Stomach (tissue), 9 donors: Measurements from ENCODE around the gene GPR4. TPM values are rescaled to one million over a fixed set of nuclear protein-coding genes. Genes with fewer than 3 reads are reported as not detected.

Experiments
- DNase-seq, 2 donors: peaks; one replicate each; pipeline versions ENCODE4 v3.0.0 to v3.0.0-alpha.2; 2013 to 2019
- H3K27ac ChIP-seq, 5 donors: fragments of 200-600 bp in 4 of 5; sonication (generic) in 4 of 5; one replicate each; pipeline ENCODE4 v1.5.1; 2013 to 2019; ENCODE audit warnings: mild to moderate bottlenecking in 1 of 5, moderate library complexity in 1 of 5
- H3K27me3 ChIP-seq, 3 donors: fragments of 200-600 bp; sonication (generic); one replicate each; pipeline ENCODE4 v1.5.1; 2017 to 2019; ENCODE audit warnings: mixed run types in 1 of 3
- H3K36me3 ChIP-seq, 4 donors: fragments of 200-600 bp; sonication (generic); 1 replicate in 3 of 4; 2 replicates in 1 of 4; pipeline ENCODE4 v1.5.1; 2016 to 2019
- H3K4me1 ChIP-seq, 4 donors: fragments of 200-600 bp; sonication (generic); one replicate each; pipeline ENCODE4 v1.5.1; 2016 to 2019
- H3K4me3 ChIP-seq, 4 donors: fragments of 200-600 bp; sonication (generic) in 3 of 4; one replicate each; pipeline ENCODE4 v1.5.1; 2016 to 2019; ENCODE audit warnings: mild to moderate bottlenecking in 1 of 4
- H3K9me3 ChIP-seq, 4 donors: fragments of 200-600 bp; sonication (generic); one replicate each; pipeline ENCODE4 v1.5.1; 2016 to 2019
- CTCF ChIP-seq, 7 experiments: fragments of 450-650 bp in 4 of 7; fragments of 200-600 bp in 3 of 7; sonication (generic) in 3 of 7; IDR thresholded peaks; one replicate each; pipeline ENCODE4 v1.5.1; 2016 to 2019; ENCODE audit warnings: antibody characterized with exemption in 7 of 7, control low read depth in 2 of 7, mild to moderate bottlenecking in 1 of 7
- EP300 ChIP-seq: sonication (generic); formaldehyde crosslinking; IDR thresholded peaks from one replicate; pipeline ENCODE4 v1.6.1; 2017; ENCODE audit warnings: antibody characterized with exemption
- POLR2A ChIP-seq, 4 donors: fragments of 450-650 bp; IDR thresholded peaks; one replicate each; pipeline ENCODE4 v1.6.1; 2016; ENCODE audit warnings: antibody characterized with exemption in 4 of 4, control low read depth in 2 of 4, mild to moderate bottlenecking in 1 of 4, moderate library complexity in 1 of 4
- POLR2AphosphoS5 ChIP-seq, 3 donors: sonication (generic); formaldehyde crosslinking; IDR thresholded peaks; one replicate each; pipeline ENCODE4 v1.6.1; 2016; ENCODE audit warnings: antibody characterized with exemption in 3 of 3
- WGBS, 5 donors: extraction: QIAGEN DNeasy Blood & Tissue Kit in 3 of 5; methylation state at CpG; one replicate each; pipeline versions ENCODE4 v1.1.5 to v1.1.7; 2013 to 2018; 5-methylcytosine and 5-hydroxymethylcytosine counted together
- intact Hi-C: fragments of 100-400 bp; cut with DNase I; formaldehyde crosslinking; loops from one replicate; pipeline ENCODE4 v1.15.1; 2023; ENCODE audit warnings: low total_unique reads
- polyA plus RNA-seq, 3 donors: library from polyadenylated mRNA; stranded (reverse); fragments of 200-250 nt; gene quantifications; one replicate each; pipeline ENCODE4 v1.2.3, GENCODE V29; 2013
- total RNA-seq, 5 donors: library from RNA; depleted of rRNA; stranded (reverse); fragments of >200 nt; gene quantifications; one replicate each; pipeline versions ENCODE4 v1.1.0 to v1.2.3, GENCODE V29; 2014 to 2016
- donor health status: healthy with polysubstance abuse.
- donor health status: Bipolar disorder and iron deficiency.
- donor health status: healthy.

The GPR4 gene
- total and polyA plus RNA-seq, 8 donors: 0.60 to 5.8 (median 2.3) TPM

- WGBS, 5 donors: 73 to 95% (median 88%) methylated on average over 1 of the region's 1 CpG
- intact Hi-C loops: no loop called here
- H3K4me1 ChIP-seq: peaks cover 0 to 20% (median 10%) of the 10 kb centered on the region in 4 donors
- H3K4me3 ChIP-seq: no peak overlapping the region
- H3K27me3 ChIP-seq: no peaks in the 10 kb centered on the region
- no peaks in the 10 kb centered on the region for H3K9me3 ChIP-seq
- TF ChIP-seq POLR2AphosphoS5 (IDR thresholded peaks at IDR 0.05) (no peak), EP300 (no peak), CTCF (IDR thresholded peaks at IDR 0.05) (no peak), POLR2A (IDR thresholded peaks at IDR 0.05) (no peak)
- no peak overlapping the region for H3K27ac ChIP-seq
- peaks cover 0 to 15% (median 12%) of the 10 kb centered on the region in 4 donors for H3K36me3 ChIP-seq
- DNase-seq: no peak
These were observed 47.5 kb downstream of the GPR4 start for GRCh38 chr19:45554481-45554880.

- Histone ChIP-seq H3K4me3 (no peak overlapping the region), H3K36me3 (peaks cover 0 to 15% (median 12%) of the 10 kb centered on the region in 4 donors), H3K27ac (peak overlapping the region in 1 of 5 donors; percentile 14), H3K9me3 (no peaks in the 10 kb centered on the region), H3K27me3 (no peaks in the 10 kb centered on the region), H3K4me1 (peaks cover 0 to 17% (median 9%) of the 10 kb centered on the region in 4 donors)
- intact Hi-C loops: no loop called here
- TF ChIP-seq POLR2A (IDR thresholded peaks at IDR 0.05) (no peak), CTCF (IDR thresholded peaks at IDR 0.05) (peak in 4 of 7 experiments; percentile 23 to 43 (median 41)), POLR2AphosphoS5 (IDR thresholded peaks at IDR 0.05) (peak in 1 of 3 donors; percentile 63), EP300 (no peak)
- 30 to 61% (median 57%) methylated on average over 8 to 34 of the region's 34 CpGs for WGBS, 5 donors
- DNase-seq: peak; percentile 68 to 91
These were observed 48.5 kb downstream of the GPR4 start for GRCh38 chr19:45553464-45553863.

- H3K4me3 ChIP-seq: no peak overlapping the region
- H3K36me3 ChIP-seq: peaks cover 0 to 7% (median 6%) of the 10 kb centered on the region in 4 donors
- TF ChIP-seq POLR2A (IDR thresholded peaks at IDR 0.05): no peak
- no peak for TF ChIP-seq EP300
- TF ChIP-seq CTCF (IDR thresholded peaks at IDR 0.05): no peak
- TF ChIP-seq POLR2AphosphoS5 (IDR thresholded peaks at IDR 0.05): no peak
- 84 to 94% (median 85%) methylated on average over 9 of the region's 9 CpGs for WGBS, 5 donors
- H3K4me1 ChIP-seq: peaks cover 0 to 11% (median 1%) of the 10 kb centered on the region in 4 donors
- H3K27me3 ChIP-seq: no peaks in the 10 kb centered on the region
- H3K27ac ChIP-seq: no peak overlapping the region
- DNase-seq: no peak
- no peaks in the 10 kb centered on the region for H3K9me3 ChIP-seq
- intact Hi-C loops: no loop called here
These were observed 53.9 kb downstream of the GPR4 start for GRCh38 chr19:45547965-45548609.

- Histone ChIP-seq H3K4me1 (peaks cover 0 to 9% (median 0%) of the 10 kb centered on the region in 4 donors), H3K27me3 (no peaks in the 10 kb centered on the region), H3K36me3 (no peaks in the 10 kb centered on the region), H3K4me3 (no peak overlapping the region), H3K27ac (no peak overlapping the region), H3K9me3 (no peaks in the 10 kb centered on the region)
- TF ChIP-seq CTCF (IDR thresholded peaks at IDR 0.05) (no peak), POLR2A (IDR thresholded peaks at IDR 0.05) (no peak), POLR2AphosphoS5 (IDR thresholded peaks at IDR 0.05) (no peak), EP300 (no peak)
- WGBS, 5 donors: 83 to 93% (median 88%) methylated on average over 8 to 10 of the region's 10 CpGs
- no peak for DNase-seq
- intact Hi-C loops: no loop called here
These were observed 54.7 kb downstream of the GPR4 start for GRCh38 chr19:45547211-45547770.
